Measurements from ENCODE around the gene CFAP141.

The CFAP141 gene

DNA sequence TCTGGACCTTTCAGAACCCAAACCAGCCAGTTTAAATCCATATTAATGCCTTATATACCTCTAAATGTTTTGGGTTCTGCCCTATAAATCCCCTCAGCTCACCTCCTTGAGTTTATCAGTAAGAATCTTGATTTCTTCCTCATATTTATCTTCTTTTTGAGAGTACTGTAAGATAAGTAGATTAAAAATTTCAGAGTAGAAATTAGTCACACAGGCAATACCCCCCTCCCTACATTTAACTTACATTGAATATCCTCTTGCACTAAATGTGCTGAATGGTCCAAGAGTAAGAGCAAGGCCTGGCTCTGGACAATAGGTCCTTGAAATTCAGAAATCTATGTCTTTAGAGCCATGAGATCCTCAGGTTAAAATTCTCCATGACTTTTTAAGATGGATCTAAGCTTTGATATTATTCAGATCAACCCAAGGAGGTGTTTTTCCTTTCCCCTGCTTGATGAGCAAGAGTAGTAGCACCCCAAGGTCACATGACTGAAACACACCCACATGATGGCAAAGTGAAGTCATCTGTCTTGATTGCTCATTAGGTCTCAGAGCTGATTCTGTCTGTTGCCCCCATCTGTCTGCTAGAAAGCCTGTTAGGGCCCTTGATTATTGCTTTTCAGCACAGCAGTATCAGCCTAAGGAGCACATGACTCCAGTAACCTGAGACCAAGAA lies 35.4 kb downstream of the CFAP141 start:
- DNase-seq: no peak

DNA sequence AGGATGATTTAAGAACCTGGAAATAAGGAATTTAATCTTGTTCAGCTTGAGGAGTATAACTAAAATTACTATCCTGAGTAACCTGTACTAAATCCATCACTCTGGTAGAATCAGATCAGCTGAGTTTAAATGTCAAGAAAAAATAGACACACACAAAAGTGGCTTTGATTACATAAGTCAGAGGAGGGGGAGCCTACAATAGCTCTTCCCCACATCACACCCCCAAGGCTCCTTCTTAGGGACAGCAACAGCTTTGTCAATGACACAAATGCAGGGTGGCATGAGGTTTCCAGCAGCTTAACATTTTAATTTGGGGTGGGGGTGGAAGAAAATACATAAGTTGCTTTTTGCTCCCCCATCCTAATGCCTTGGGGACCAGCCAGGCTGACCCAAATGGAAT lies 38.7 kb downstream of the CFAP141 start:
- no peak for DNase-seq

DNA sequence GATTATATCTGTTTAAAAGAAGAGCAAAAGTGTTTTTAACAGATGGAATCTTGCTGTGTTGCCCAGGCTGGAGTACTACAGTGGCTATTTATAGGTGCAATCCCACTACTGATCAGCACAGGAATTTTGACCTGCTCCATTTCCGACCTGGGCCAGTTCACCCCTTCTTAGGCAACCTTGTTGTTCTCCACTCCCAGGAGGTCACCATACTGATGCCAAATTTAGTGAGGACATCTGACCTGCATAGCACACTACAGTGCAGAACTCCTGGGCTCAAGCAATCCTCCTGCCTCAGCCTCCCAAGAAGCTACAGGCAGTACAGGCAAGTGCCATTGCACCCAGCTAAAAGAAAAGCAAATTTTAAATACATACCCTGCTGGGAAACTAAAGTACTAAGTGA lies 39.9 kb downstream of the CFAP141 start:
- DNase-seq: no peak

DNA sequence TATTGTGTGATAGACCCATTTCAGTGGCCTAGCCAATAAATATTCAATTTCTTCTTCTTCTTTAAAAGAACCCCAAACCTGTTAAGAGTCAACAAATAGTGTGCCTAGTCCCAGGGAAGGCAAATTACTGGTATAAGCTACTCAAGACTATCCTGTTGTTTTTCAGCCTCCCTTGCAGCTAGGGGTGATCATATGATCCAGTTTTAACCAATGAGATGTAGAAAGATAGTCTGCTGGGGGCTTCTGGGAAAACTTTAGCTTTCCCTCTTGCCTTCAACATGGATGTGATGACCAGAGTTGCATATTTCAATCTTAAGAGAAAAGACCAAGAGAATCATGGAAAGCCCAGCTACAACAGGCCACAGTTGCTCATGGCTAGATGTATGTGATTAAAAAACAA lies 46.6 kb downstream of the CFAP141 start:
- no peak for DNase-seq

DNA sequence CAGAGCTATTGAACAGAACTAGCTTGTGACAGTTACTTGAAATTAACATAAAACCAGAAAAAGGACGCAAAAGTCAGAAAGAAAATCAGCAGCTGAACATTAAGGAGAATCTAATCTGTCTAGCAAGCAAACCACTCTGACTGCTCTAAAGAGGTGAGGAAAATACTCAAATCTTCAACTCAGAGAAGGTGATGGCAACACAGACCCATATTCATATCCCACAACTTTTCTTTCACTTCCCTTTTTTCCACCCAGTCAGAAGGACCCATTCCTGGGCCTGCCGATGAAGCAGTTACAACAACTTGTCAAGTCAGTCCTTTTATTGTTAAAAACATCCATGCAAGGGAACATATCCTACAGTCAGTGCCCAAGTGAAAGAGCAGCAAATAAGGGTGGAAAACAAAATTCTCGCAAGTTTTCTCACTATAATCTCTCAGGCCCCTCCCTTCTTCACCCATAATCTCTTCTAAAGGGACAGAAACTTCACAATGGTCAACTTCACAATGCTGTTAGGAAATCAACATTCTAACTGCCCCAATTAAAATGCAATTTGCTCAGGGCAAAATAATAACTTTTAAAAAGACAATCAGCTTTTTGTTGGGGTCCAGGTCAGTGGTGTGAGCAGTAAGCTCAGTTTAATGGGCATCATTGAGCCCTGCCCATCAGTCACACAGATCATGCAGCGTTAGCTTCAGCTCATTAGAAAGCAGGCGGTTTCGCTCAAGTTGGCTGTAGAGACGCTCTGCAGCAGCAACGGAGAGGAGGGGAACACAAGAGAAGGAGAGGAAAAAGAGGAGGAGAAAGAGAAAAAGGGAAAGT lies 47.6 kb downstream of the CFAP141 start:
- DNase-seq: no peak

DNA sequence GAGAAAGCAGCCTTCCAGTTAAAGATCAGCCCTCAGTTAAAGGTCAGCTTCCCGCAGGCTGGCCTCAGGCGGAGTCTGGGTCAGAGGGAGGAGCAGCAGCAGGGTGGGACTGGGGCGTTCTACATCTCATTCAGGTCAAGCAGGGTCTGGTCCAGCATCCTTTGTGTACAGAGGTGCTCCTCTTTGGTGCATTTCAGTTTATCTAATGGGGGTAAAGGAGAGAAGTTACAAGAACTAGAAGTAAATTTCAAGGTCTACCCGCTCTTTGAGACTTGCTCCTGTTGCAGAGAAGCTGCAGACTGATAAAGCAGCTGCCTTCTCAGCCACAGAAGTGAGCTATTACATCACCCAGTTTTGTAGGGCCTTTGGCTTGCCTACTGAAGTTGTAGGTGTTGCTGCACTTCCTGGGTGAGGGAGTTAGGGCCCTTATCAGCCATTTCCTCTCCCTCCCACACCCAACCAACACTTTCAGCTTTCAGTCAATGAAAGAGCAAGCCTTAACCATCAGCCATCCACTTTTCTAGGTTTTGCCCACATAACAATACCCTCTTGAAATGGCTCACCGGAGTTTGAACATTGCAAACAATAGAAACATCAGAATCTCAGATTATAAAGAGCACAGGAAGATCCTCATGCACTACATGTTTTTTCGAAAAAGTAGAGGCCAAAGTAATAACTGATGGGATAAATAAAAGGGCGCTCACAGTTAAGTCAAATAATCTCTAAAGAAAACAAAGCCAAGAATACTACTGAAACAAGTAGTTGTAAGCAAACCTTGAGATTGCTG lies 48.4 kb downstream of the CFAP141 start:
- DNase-seq: no peak

DNA sequence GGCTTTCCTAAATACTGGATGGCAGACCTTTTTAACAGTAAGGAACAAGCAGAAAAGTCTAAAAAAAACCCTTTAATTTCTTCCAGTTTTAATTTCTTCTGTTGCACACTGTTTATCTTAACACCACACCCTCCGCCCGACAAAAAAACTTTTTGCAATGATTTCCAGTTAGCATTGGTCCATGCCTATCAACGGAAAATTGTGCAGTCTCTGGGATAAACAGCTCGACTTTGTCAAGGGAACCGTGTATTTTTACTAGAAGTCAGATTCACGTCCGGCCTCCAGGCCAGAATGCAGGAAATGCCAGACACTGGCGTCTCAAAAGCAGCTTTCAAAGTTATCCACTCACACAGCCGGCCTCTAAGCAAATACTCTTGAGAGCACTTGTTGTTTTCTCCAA lies 50.9 kb downstream of the CFAP141 start:
- DNase-seq: no peak

DNA sequence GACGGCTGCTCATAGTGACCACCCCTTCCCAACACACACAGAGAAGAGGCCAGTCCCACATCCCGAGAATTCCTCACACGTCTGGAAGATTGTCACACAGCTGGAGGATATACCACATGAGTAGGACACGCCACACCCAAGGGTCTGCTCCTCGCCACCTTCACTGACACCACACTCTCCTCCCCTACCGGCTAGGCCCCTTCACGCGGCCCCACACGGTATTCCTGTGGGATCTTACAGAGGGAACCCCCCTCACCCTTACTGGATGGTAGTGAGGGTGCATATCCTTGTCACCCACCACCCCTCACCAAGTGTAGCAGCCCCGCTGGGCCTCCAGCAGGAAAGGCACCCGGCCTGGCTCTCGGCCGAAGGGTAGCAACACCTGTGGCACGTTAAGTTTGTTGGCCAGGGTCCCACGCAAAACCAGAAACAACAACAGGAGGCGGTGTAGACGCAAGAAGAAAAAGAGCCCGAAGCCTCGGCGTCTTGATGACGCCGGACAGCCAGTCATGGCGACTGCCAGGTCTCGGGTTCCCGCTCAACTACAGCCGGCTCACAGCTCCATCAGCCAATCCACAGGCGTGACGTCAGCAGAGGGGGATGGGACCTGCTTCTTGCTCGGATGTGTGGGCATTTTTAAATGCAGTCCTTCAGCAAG lies 51.5 kb downstream of the CFAP141 start, which contains the start of gene NUP210L:
TSS of gene NUP210L (minus strand) at position 540 of the 658 bp plus-strand sequence.
- DNase-seq: no peak

DNA sequence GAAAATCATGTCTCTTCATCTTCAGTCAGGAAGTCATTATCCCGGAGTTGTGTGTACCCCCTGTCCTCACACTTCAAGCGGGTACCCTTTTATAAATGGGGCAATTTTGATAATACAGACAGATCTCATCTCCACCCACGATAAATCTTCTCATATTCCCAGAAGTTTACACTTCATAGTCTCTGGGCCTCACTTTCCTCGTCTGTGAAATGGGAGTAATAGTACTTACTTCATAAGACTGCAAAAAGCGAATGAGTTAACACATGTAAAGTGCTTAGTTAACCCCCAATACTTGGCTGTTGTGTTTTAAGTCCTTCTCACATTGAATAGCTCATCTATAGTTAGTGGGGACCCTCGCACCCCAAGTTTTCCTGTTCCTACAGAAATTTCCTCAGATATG lies 52.1 kb downstream of the CFAP141 start:
- no peak for DNase-seq

DNA sequence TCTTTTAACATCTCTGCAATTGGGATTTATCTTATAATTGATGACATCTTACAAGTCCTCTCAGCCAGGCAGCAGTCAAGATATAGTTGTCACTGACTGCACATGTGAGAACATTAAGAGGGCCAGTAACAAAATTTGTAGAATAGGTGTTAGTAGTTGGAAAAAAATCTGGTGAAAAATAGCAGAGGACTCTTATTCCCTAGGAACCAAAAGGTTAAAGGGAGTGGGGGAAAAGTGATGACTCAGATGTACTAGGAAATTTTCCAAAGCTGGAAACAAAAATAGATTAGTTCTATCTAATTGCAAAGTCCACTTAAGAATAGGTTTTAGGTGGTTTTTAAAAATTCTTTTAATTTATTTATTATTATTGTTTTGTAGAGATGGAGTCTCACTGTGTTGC lies 54.8 kb downstream of the CFAP141 start:
- no peak for DNase-seq
